SK-N-SH (cell line): ENCODE results near the gene SPTBN2. TPM values are rescaled to one million over a fixed set of nuclear protein-coding genes. Genes with fewer than 3 reads are reported as not detected.

Experiments used
- CTCF ChIA-PET: fragments of 300-600, 350-600 bp; formaldehyde crosslinking; extraction: SDS; loops from one replicate; lab custom pipeline; 2021; lab: Yijun Ruan, JAX
- POLR2A ChIA-PET: fragments of 350-600 bp; sonication (Branson Sonifier 250); formaldehyde crosslinking; extraction: SDS; loops from one replicate; lab custom pipeline; 2020; ENCODE audit warnings: antibody characterized with exemption, inconsistent platforms; lab: Yijun Ruan, JAX
- DNase-seq: peaks from one replicate; pipeline ENCODE4 v3.0.0; 2012
- H2AFZ ChIP-seq: fragments of 200-600 bp; sonication (generic); 2 replicates; pipeline ENCODE4 v1.8.1; 2016; ENCODE audit warnings: antibody characterized with exemption, mild to moderate bottlenecking, low read depth
- H3F3A ChIP-seq: fragments of 200-600 bp; sonication (generic); replicated peaks from 2 replicates; pipeline ENCODE3; 2016; ENCODE audit warnings: antibody characterized with exemption, mild to moderate bottlenecking; ENCODE audit not compliant: insufficient read depth
- H3K27ac ChIP-seq, 2 experiments: fragments of 200-500 bp in 1 of 2; fragments of 200-600 bp in 1 of 2; sonication (Bioruptor generic) in 1 of 2; sonication (generic), shearing (Covaris generic) in 1 of 2; 2 replicates each; pipeline versions ENCODE4 v1.5.1 to v1.6.1; 2014 to 2016; ENCODE audit warnings: low read depth in 2 of 2, inconsistent platforms in 1 of 2, low read length in 1 of 2, mild to moderate bottlenecking in 1 of 2, mixed read lengths in 1 of 2
- H3K27me3 ChIP-seq: fragments of 200-600 bp; sonication (generic), shearing (Covaris generic); 2 replicates; pipeline ENCODE4 v1.6.1; 2016; ENCODE audit warnings: mixed run types; ENCODE audit not compliant: insufficient read depth
- H3K36me3 ChIP-seq, 2 experiments: fragments of 200-500 bp in 1 of 2; fragments of 200-600 bp in 1 of 2; sonication (Bioruptor generic) in 1 of 2; sonication (generic) in 1 of 2; replicated peaks in 1 of 2; 2 replicates each; pipeline versions ENCODE3 to v1.5.1; 2014 to 2016; ENCODE audit warnings: low read length in 1 of 2, mild to moderate bottlenecking in 1 of 2; ENCODE audit not compliant: insufficient read depth in 2 of 2, control insufficient read depth in 1 of 2
- H3K4me1 ChIP-seq, 2 experiments: fragments of 200-500 bp in 1 of 2; fragments of 200-600 bp in 1 of 2; sonication (Bioruptor generic) in 1 of 2; sonication (generic), shearing (Covaris generic) in 1 of 2; 2 replicates each; pipeline versions ENCODE4 v1.5.1 to v1.6.1; 2014 to 2016; ENCODE audit warnings: low read depth in 1 of 2, low read length in 1 of 2, mixed run types in 1 of 2; ENCODE audit not compliant: insufficient read depth in 2 of 2, control insufficient read depth in 1 of 2
- H3K4me2 ChIP-seq: fragments of 200-600 bp; sonication (generic), shearing (Covaris generic); 2 replicates; pipeline ENCODE4 v1.6.1; 2017; ENCODE audit warnings: mixed run types
- H3K4me3 ChIP-seq, 2 experiments: fragments of 200-500 bp in 1 of 2; fragments of 200-600 bp in 1 of 2; sonication (Bioruptor generic) in 1 of 2; sonication (generic), shearing (Covaris generic) in 1 of 2; 2 replicates each; pipeline versions ENCODE4 v1.5.1 to v1.8.1; 2014 to 2016; ENCODE audit warnings: low read depth in 2 of 2, inconsistent platforms in 1 of 2, low read length in 1 of 2, mild to moderate bottlenecking in 1 of 2, mixed read lengths in 1 of 2, moderate library complexity in 1 of 2
- H3K79me2 ChIP-seq: fragments of 200-600 bp; sonication (generic); 2 replicates; pipeline ENCODE4 v1.8.1; 2017; ENCODE audit warnings: mild to moderate bottlenecking; ENCODE audit not compliant: insufficient read depth
- H3K9ac ChIP-seq: fragments of 200-600 bp; sonication (generic); 2 replicates; pipeline ENCODE4 v1.6.1; 2017; ENCODE audit warnings: mixed run types
- H3K9me2 ChIP-seq: fragments of 200-600 bp; sonication (generic); 2 replicates; pipeline ENCODE4 v1.6.1; 2017; ENCODE audit warnings: mixed run types
- H3K9me3 ChIP-seq: fragments of 200-600 bp; sonication (generic); 2 replicates; pipeline ENCODE4 v1.6.1; 2017; ENCODE audit warnings: mixed run types, mild to moderate bottlenecking, moderate library complexity
- H4K20me1 ChIP-seq: fragments of 200-600 bp; sonication (generic); 2 replicates; pipeline ENCODE4 v1.6.1; 2017; ENCODE audit warnings: mild to moderate bottlenecking, mixed run types; ENCODE audit not compliant: insufficient read depth
- CHD2 ChIP-seq: fragments of 150-350 bp; IDR thresholded peaks from 2 replicates; pipeline ENCODE4 v1.6.1; 2018; ENCODE audit warnings: low read length; ENCODE audit not compliant: partially characterized antibody
- ELF1 ChIP-seq: IDR thresholded peaks from 2 replicates; pipeline ENCODE4 v1.4.0; 2012
- FOSL2 ChIP-seq: IDR thresholded peaks from 2 replicates; pipeline ENCODE4 v1.4.0; 2012; ENCODE audit warnings: low read depth, mild to moderate bottlenecking, moderate library complexity, borderline replicate concordance
- FOXM1 ChIP-seq: IDR thresholded peaks from 2 replicates; pipeline ENCODE4 v1.4.0; 2012; ENCODE audit warnings: low read depth, mild to moderate bottlenecking
- GABPA ChIP-seq: IDR thresholded peaks from 2 replicates; pipeline ENCODE4 v1.4.0; 2012; ENCODE audit warnings: low read depth, mild to moderate bottlenecking
- IRF3 ChIP-seq: fragments of 150-350 bp; IDR thresholded peaks from 2 replicates; pipeline ENCODE4 v1.6.1; 2016; ENCODE audit warnings: mild to moderate bottlenecking, low read depth, low read length
- JUND ChIP-seq: IDR thresholded peaks from 2 replicates; pipeline ENCODE4 v1.4.0; 2012
- POLR2AphosphoS5 ChIP-seq: IDR thresholded peaks from 2 replicates; pipeline ENCODE4 v1.6.1; 2012; ENCODE audit warnings: low read depth, low read length
- RAD21 ChIP-seq: IDR thresholded peaks from 2 replicates; pipeline ENCODE4 v1.6.1; 2012; ENCODE audit warnings: mild to moderate bottlenecking, low read length
- RCOR1 ChIP-seq: fragments of 150-350 bp; IDR thresholded peaks from 2 replicates; pipeline ENCODE4 v1.6.1; 2017; ENCODE audit warnings: antibody characterized with exemption, low read length
- REST ChIP-seq: IDR thresholded peaks from 2 replicates; pipeline ENCODE4 v1.6.1; 2012; ENCODE audit warnings: mild to moderate bottlenecking, low read depth, low read length, moderate library complexity
- SMC3 ChIP-seq: IDR thresholded peaks from 2 replicates; pipeline ENCODE4 v1.6.1; 2012; ENCODE audit warnings: low read depth, low read length, improper control_type of control experiment
- TEAD4 ChIP-seq: IDR thresholded peaks from 2 replicates; pipeline ENCODE4 v1.4.0; 2012; ENCODE audit warnings: mild to moderate bottlenecking, borderline replicate concordance; ENCODE audit not compliant: insufficient read depth
- WGBS: methylation state at CpG from one replicate; pipeline ENCODE4 v1.1.6; 2017; ENCODE audit warnings: low lambda C conversion rate; 5-methylcytosine and 5-hydroxymethylcytosine counted together
- polyA plus RNA-seq, 3 experiments: library from polyadenylated mRNA; depleted of rRNA; stranded (reverse); fragments of >200 nt; gene quantifications; 2 replicates each; pipeline ENCODE4 v1.2.3, GENCODE V29; 2012
- TF ChIP-seq, protein P1 (sequence below): IDR thresholded peaks from 2 replicates; pipeline ENCODE4; 2012
- TF ChIP-seq, protein P2 (sequence below): fragments of 150-350 bp; IDR thresholded peaks from 2 replicates; pipeline ENCODE4 v1.6.1; 2017; ENCODE audit warnings: antibody characterized with exemption, low read length, low read depth, borderline replicate concordance
- TF ChIP-seq, protein P3 (sequence below): IDR thresholded peaks from 2 replicates; pipeline ENCODE4 v1.4.0; 2012; ENCODE audit warnings: low read depth

SPTBN2 gene
- polyA plus RNA-seq, 1 of the 3 experiments (the other 2 are of a cell fraction) = 19.7 TPM

DNA sequence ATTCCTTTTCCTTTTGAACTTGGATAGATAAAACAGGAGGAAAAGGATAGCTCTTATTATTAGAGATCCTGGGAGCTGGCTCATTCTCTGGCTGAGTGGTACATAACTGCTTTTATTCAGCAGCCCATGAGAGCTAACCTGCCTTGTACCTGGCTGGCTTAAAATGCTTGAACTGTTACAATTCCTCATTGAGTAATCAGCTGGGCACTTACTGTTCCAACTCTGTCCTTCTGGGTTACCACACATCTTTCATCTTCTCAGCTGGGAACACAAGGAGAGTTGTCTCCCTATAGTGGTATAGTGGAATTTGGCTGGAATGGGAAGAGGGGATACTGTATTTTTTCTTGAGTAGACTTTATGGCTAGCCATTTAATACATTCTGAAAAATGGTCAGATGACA is 39.8 kb upstream of the SPTBN2 start:
- Histone ChIP-seq H3K36me3 (peaks cover 0 to 9% of the 10 kb centered on the region in 2 experiments), H3K9me3 (no peaks in the 10 kb centered on the region), H2AFZ (no peak overlapping the region), H3K9ac (no peak overlapping the region), H3K9me2 (no peaks in the 10 kb centered on the region), H3K27me3 (no peaks in the 10 kb centered on the region), H4K20me1 (no peaks in the 10 kb centered on the region), H3K4me1 (no peaks in the 10 kb centered on the region), H3K4me2 (no peak overlapping the region), H3F3A (no peaks in the 10 kb centered on the region), H3K27ac (no peak overlapping the region), H3K4me3 (no peak overlapping the region), H3K79me2 (no peaks in the 10 kb centered on the region)
- no peak for TF ChIP-seq GABPA
- no peak for TF ChIP-seq RCOR1
- no peak for TF ChIP-seq FOXM1
- TF ChIP-seq IRF3 = no peak
- TF ChIP-seq SMC3 = no peak
- TF ChIP-seq, protein P1, sequence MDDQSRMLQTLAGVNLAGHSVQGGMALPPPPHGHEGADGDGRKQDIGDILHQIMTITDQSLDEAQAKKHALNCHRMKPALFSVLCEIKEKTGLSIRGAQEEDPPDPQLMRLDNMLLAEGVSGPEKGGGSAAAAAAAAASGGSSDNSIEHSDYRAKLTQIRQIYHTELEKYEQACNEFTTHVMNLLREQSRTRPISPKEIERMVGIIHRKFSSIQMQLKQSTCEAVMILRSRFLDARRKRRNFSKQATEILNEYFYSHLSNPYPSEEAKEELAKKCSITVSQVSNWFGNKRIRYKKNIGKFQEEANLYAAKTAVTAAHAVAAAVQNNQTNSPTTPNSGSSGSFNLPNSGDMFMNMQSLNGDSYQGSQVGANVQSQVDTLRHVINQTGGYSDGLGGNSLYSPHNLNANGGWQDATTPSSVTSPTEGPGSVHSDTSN = no peak
- TF ChIP-seq, protein P2, sequence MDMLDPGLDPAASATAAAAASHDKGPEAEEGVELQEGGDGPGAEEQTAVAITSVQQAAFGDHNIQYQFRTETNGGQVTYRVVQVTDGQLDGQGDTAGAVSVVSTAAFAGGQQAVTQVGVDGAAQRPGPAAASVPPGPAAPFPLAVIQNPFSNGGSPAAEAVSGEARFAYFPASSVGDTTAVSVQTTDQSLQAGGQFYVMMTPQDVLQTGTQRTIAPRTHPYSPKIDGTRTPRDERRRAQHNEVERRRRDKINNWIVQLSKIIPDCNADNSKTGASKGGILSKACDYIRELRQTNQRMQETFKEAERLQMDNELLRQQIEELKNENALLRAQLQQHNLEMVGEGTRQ = no peak
- no peak for TF ChIP-seq POLR2AphosphoS5
- no peak for TF ChIP-seq JUND
- no peak for TF ChIP-seq REST
- TF ChIP-seq RAD21 = no peak
- POLR2A ChIA-PET = no interaction called here
- DNase-seq = no peak
- CTCF ChIA-PET = interaction anchor here (1.1 kb wide), 1 partner anchor 64 kb away, joined by 4 read pairs; no protein-coding TSS in a partner anchor

DNA sequence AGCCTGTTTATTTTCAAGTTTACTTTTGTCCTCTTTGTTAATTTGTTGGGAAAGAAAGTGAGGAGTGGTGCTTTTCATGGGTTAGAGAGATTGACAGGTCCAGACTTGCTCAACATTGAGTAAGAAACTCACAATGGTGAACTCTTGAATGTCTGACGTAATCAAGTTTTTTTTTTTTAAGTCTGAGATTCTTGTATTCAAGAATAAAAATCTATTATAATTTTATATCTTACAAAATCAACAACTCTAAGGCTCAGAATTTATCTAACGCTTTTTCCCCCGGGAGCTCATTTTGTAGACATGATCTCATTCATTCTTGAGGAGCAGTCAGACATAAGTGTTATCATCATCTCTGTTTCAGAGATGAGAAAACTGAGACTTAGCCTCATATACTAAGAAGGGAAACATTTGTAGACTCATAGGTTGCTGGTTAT is 39.1 kb upstream of the SPTBN2 start:
- no peak for DNase-seq
- Histone ChIP-seq H3F3A (no peaks in the 10 kb centered on the region), H3K4me1 (no peaks in the 10 kb centered on the region), H2AFZ (no peak overlapping the region), H3K9me3 (no peaks in the 10 kb centered on the region), H3K27ac (no peak overlapping the region), H3K4me2 (no peak overlapping the region), H3K9ac (no peak overlapping the region), H3K4me3 (no peak overlapping the region), H3K27me3 (no peaks in the 10 kb centered on the region), H3K36me3 (peaks cover 0 to 9% of the 10 kb centered on the region in 2 experiments), H3K9me2 (no peaks in the 10 kb centered on the region), H3K79me2 (no peaks in the 10 kb centered on the region), H4K20me1 (no peaks in the 10 kb centered on the region)
- POLR2A ChIA-PET = no interaction called here
- 85% methylated on average over 3 of the region's 3 CpGs for WGBS
- CTCF ChIA-PET = interaction anchor here (0.7 to 2.5 kb wide), 2 partner anchors 20 to 66 kb away, joined by 3 to 9 read pairs; no protein-coding TSS in a partner anchor
- TF ChIP-seq CHD2 = no peak
- TF ChIP-seq, protein P1 = no peak
- TF ChIP-seq, protein P3, sequence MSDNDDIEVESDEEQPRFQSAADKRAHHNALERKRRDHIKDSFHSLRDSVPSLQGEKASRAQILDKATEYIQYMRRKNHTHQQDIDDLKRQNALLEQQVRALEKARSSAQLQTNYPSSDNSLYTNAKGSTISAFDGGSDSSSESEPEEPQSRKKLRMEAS = no peak
- no peak for TF ChIP-seq POLR2AphosphoS5
- no peak for TF ChIP-seq FOSL2
- TF ChIP-seq ELF1 = no peak
- TF ChIP-seq JUND = no peak
- TF ChIP-seq REST = no peak
- TF ChIP-seq TEAD4 = no peak
